IPS DF 19.7 (cell line): ENCODE results near the gene ARG2.

Source experiments
- DNase-seq: peaks from one replicate; pipeline ENCODE4 v3.0.0-alpha.2; 2013; ENCODE audit warnings: low read depth, low spot score

The ARG2 gene

GRCh38 chr14:67680121-67680602 is 60.4 kb downstream of the ARG2 start:
- no peak for DNase-seq

- no peak for DNase-seq
Measured at GRCh38 chr14:67680941-67681340, 61.2 kb downstream of the ARG2 start.

GRCh38 chr14:67683842-67684241 is 64.1 kb downstream of the ARG2 start:
- DNase-seq = no peak

GRCh38 chr14:67690011-67690410 is 70.3 kb downstream of the ARG2 start:
- DNase-seq = no peak

- DNase-seq = peak; percentile 86
Measured at GRCh38 chr14:67694791-67695393, 75.2 kb downstream of the ARG2 start.

GRCh38 chr14:67695394-67695949 is 75.8 kb downstream of the ARG2 start, which contains the start of gene RDH11:
Gene RDH11, minus strand, starts transcription at chr14:67695764. Its CDS starts 61 bp downstream, at chr14:67695703.
- DNase-seq = peak; percentile 75

GRCh38 chr14:67697006-67697405 is 77.3 kb downstream of the ARG2 start:
- no peak for DNase-seq

- DNase-seq = no peak
Measured at GRCh38 chr14:67698179-67698578, 78.5 kb downstream of the ARG2 start.
